HUES6 (cell line): Measurements from ENCODE around the gene DDX60.
"Not testable (repeated sequence)": the region's sequence is repeated elsewhere in the genome, so short reads cannot be mapped to it uniquely, and the experiment has no call there.

Experiments used
- H3K27ac ChIP-seq: 2 replicates; pipeline ENCODE4 v1.7.0; 2013; ENCODE audit warnings: low read depth, mild to moderate bottlenecking, low read length, inconsistent platforms
- H3K27me3 ChIP-seq: 2 replicates; pipeline ENCODE4 v1.6.1; 2013; ENCODE audit warnings: low read length; ENCODE audit not compliant: control insufficient read depth, insufficient read depth
- H3K36me3 ChIP-seq: 2 replicates; pipeline ENCODE4 v1.6.1; 2013; ENCODE audit warnings: low read length; ENCODE audit not compliant: control insufficient read depth, insufficient read depth
- H3K4me1 ChIP-seq: 2 replicates; pipeline ENCODE4 v1.6.1; 2013; ENCODE audit warnings: low read length; ENCODE audit not compliant: control insufficient read depth, insufficient read depth
- H3K4me3 ChIP-seq: 2 replicates; pipeline ENCODE4 v1.5.1; 2013; ENCODE audit warnings: low read depth, low read length
- H3K9ac ChIP-seq: one replicate; pipeline ENCODE4 v1.6.1; 2013; ENCODE audit warnings: mild to moderate bottlenecking, low read length
- H3K9me3 ChIP-seq: 2 replicates; pipeline ENCODE4 v1.6.1; 2013; ENCODE audit warnings: low read depth, low read length; ENCODE audit not compliant: control insufficient read depth, insufficient read depth

DDX60 gene

GRCh38 chr4:168257768-168258167 is 60.8 kb downstream of the DDX60 start:
- Histone ChIP-seq H3K9ac (no peak overlapping the region), H3K4me3 (no peak overlapping the region), H3K36me3 (no peaks in the 10 kb centered on the region), H3K9me3 (no peaks in the 10 kb centered on the region), H3K27ac (no peak overlapping the region), H3K27me3 (no peaks in the 10 kb centered on the region), H3K4me1 (no peaks in the 10 kb centered on the region; the same call in 1 of the 2 replicates)

- 0 out of 2 replicates have a peak, but pooled peaks cover 7% of the 10 kb centered on the region for H3K9me3 ChIP-seq
- no peak overlapping the region for H3K9ac ChIP-seq
- no peaks in the 10 kb centered on the region for H3K36me3 ChIP-seq
- H3K27me3 ChIP-seq = no peaks in the 10 kb centered on the region
- no peaks in the 10 kb centered on the region for H3K4me1 ChIP-seq
- H3K27ac ChIP-seq = no peak overlapping the region
- H3K4me3 ChIP-seq = no peak overlapping the region
Measured at GRCh38 chr4:168248176-168248710, 70.3 kb downstream of the DDX60 start.

GRCh38 chr4:168247603-168248002 is 70.9 kb downstream of the DDX60 start:
- Histone ChIP-seq H3K36me3 (no peaks in the 10 kb centered on the region), H3K27ac (no peak overlapping the region), H3K9ac (no peak overlapping the region), H3K27me3 (no peaks in the 10 kb centered on the region), H3K4me3 (no peak overlapping the region), H3K9me3 (peaks cover 13% of the 10 kb centered on the region; the same call in 1 of the 2 replicates), H3K4me1 (no peaks in the 10 kb centered on the region)

GRCh38 chr4:168241953-168242352 is 76.6 kb downstream of the DDX60 start:
- no peak overlapping the region for H3K9ac ChIP-seq
- peaks cover 33% of the 10 kb centered on the region for H3K9me3 ChIP-seq
- H3K36me3 ChIP-seq = no peaks in the 10 kb centered on the region
- H3K4me1 ChIP-seq = no peaks in the 10 kb centered on the region
- no peak overlapping the region for H3K27ac ChIP-seq
- no peak overlapping the region for H3K4me3 ChIP-seq
- H3K27me3 ChIP-seq = no peaks in the 10 kb centered on the region

GRCh38 chr4:168240821-168241220 is 77.7 kb downstream of the DDX60 start:
- Histone ChIP-seq H3K9ac (no peak overlapping the region), H3K4me1 (no peaks in the 10 kb centered on the region), H3K36me3 (no peaks in the 10 kb centered on the region), H3K27ac (no peak overlapping the region), H3K4me3 (no peak overlapping the region), H3K9me3 (peaks cover 33% of the 10 kb centered on the region), H3K27me3 (no peaks in the 10 kb centered on the region)

- Histone ChIP-seq H3K27ac (no peak overlapping the region), H3K9me3 (peaks cover 4% of the 10 kb centered on the region), H3K36me3 (no peaks in the 10 kb centered on the region), H3K4me1 (no peaks in the 10 kb centered on the region), H3K9ac (no peak overlapping the region), H3K4me3 (no peak overlapping the region), H3K27me3 (no peaks in the 10 kb centered on the region)
Measured at GRCh38 chr4:168221301-168221700, 97.3 kb downstream of the DDX60 start.

- no peak overlapping the region for H3K9ac ChIP-seq
- H3K27me3 ChIP-seq = no peaks in the 10 kb centered on the region
- H3K4me1 ChIP-seq = no peaks in the 10 kb centered on the region
- no peaks in the 10 kb centered on the region for H3K36me3 ChIP-seq
- no peak overlapping the region for H3K4me3 ChIP-seq
- peaks cover 4% of the 10 kb centered on the region for H3K9me3 ChIP-seq
- H3K27ac ChIP-seq = no peak overlapping the region
Measured at GRCh38 chr4:168220893-168221292, 97.7 kb downstream of the DDX60 start.

- Histone ChIP-seq H3K9me3 (peaks cover 4% of the 10 kb centered on the region), H3K4me1 (no peaks in the 10 kb centered on the region), H3K4me3 (no peak overlapping the region), H3K27me3 (no peaks in the 10 kb centered on the region), H3K9ac (no peak overlapping the region), H3K36me3 (no peaks in the 10 kb centered on the region), H3K27ac (no peak overlapping the region)
Measured at GRCh38 chr4:168218645-168219044, 99.9 kb downstream of the DDX60 start.

- H3K9ac ChIP-seq, H3K4me1 ChIP-seq, H3K27ac ChIP-seq, H3K9me3 ChIP-seq, H3K27me3 ChIP-seq, H3K4me3 ChIP-seq, H3K36me3 ChIP-seq: not testable (repeated sequence)
Measured at GRCh38 chr4:168213511-168213910, 105.0 kb downstream of the DDX60 start.

- Histone ChIP-seq H3K36me3 (no peaks in the 10 kb centered on the region), H3K4me1 (no peaks in the 10 kb centered on the region), H3K27ac (no peak overlapping the region), H3K27me3 (no peaks in the 10 kb centered on the region), H3K9me3 (peaks cover 4% of the 10 kb centered on the region), H3K9ac (no peak overlapping the region), H3K4me3 (no peak overlapping the region)
Measured at GRCh38 chr4:168212656-168213055, 105.9 kb downstream of the DDX60 start.

- no peak overlapping the region for H3K4me3 ChIP-seq
- H3K27ac ChIP-seq = no peak overlapping the region
- H3K36me3 ChIP-seq = no peaks in the 10 kb centered on the region
- peaks cover 11% of the 10 kb centered on the region; the same call in 1 of the 2 replicates for H3K9me3 ChIP-seq
- H3K4me1 ChIP-seq = no peaks in the 10 kb centered on the region
- no peaks in the 10 kb centered on the region for H3K27me3 ChIP-seq
- H3K9ac ChIP-seq = no peak overlapping the region
Measured at GRCh38 chr4:168208957-168209614, 109.5 kb downstream of the DDX60 start.
